ENCODE results near the gene LRRC8A. TPM values are rescaled to one million over a fixed set of nuclear protein-coding genes. Genes with fewer than 3 reads are reported as not detected.
A peak's percentile ranks its signal among the peaks of the same experiment; 100 is the strongest.

Gene LRRC8A
- total and polyA plus RNA-seq, 12 donors: 9.0 to 88.3 (median 34.5) TPM

GRCh38 chr9:128886211-128886891 lies 4.4 kb downstream of the LRRC8A start:
- 74 to 80% (median 76%) methylated on average over 13 of the region's 13 CpGs for WGBS, 4 donors
- TF ChIP-seq POLR2A (IDR thresholded peaks at IDR 0.05): no peak
- TF ChIP-seq CTCF (IDR thresholded peaks at IDR 0.05): no peak
- Histone ChIP-seq H3K4me1 (replicated peaks in 1 of 2) (peaks cover 9 to 23% of the 10 kb centered on the region in 2 donors), H3K36me3 (replicated peaks in 1 of 2) (peaks cover 0 to 19% of the 10 kb centered on the region in 2 donors), H3K9me3 (replicated peaks in 1 of 3) (no peaks in the 10 kb centered on the region), H3K27me3 (no peaks in the 10 kb centered on the region), H3K4me3 (no peak overlapping the region), H3K27ac (no peak overlapping the region)
- no peak for DNase-seq
- intact Hi-C loops (cut with DNase I): no loop called here

DNA sequence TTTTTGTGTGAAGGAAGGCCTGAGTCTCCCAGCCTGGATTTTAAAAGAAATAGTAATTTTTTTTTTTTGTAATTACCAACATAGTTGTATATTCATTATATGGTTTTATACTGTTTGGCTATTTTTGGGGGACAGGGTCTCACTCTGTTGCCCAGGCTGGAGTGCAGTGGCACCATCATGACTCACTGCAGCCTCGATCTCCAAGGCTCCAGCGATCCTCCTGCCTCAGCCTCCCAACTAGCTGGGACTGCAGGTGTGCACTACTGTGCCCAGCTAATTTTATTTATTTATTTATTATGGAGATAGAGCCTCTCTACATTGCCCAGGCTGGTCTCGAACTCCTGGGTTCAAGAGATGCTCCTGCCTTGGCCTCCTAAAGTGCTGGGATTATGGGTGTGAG lies 5.1 kb downstream of the LRRC8A start:
- Histone ChIP-seq H3K27me3 (no peaks in the 10 kb centered on the region), H3K27ac (no peak overlapping the region), H3K36me3 (replicated peaks in 1 of 2) (peaks cover 0 to 19% of the 10 kb centered on the region in 2 donors), H3K4me3 (no peak overlapping the region), H3K4me1 (replicated peaks in 1 of 2) (peaks cover 15 to 30% of the 10 kb centered on the region in 2 donors), H3K9me3 (replicated peaks in 1 of 3) (no peaks in the 10 kb centered on the region)
- TF ChIP-seq POLR2A (IDR thresholded peaks at IDR 0.05): no peak
- no peak for TF ChIP-seq CTCF (IDR thresholded peaks at IDR 0.05)
- WGBS, 4 donors: 94 to 96% (median 95%) methylated on average over 3 of the region's 3 CpGs
- intact Hi-C loops (cut with DNase I): no loop called here
- DNase-seq: no peak

DNA sequence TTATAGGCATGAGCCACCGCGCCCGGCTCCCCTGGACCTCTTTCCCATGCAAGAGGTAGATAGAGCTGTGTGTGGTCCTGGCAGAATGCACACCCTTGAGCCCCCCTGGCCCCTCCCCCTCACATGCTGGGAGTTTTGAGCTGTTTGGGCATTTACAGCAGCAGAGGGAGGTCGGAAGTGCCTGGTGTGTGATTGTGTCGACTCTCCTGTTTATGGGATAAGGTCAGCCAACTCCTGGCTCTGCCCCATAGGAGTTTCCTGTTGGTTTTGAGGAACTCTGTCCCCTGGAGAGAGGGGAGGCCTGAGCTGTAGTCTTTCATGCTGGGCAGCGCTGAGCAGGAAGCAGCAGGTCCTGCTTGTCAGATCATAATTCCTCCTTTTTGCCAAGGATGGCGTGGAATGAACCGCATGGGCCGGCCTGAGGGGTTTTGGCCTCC lies 6.0 kb downstream of the LRRC8A start:
- Histone ChIP-seq H3K4me3 (no peak overlapping the region), H3K36me3 (replicated peaks in 1 of 2) (peaks cover 0 to 19% of the 10 kb centered on the region in 2 donors), H3K27me3 (no peaks in the 10 kb centered on the region), H3K9me3 (replicated peaks in 1 of 3) (no peaks in the 10 kb centered on the region), H3K27ac (peak overlapping the region in 2 of 5 donors; percentile 18 to 46), H3K4me1 (replicated peaks in 1 of 2) (peaks cover 24 to 37% of the 10 kb centered on the region in 2 donors)
- intact Hi-C loops (cut with DNase I): no loop called here
- peak in 1 of 7 donors; percentile 16 for DNase-seq
- 39 to 65% (median 45%) methylated on average over 3 to 9 of the region's 9 CpGs for WGBS, 4 donors
- TF ChIP-seq CTCF (IDR thresholded peaks at IDR 0.05): no peak
- no peak for TF ChIP-seq POLR2A (IDR thresholded peaks at IDR 0.05)

DNA sequence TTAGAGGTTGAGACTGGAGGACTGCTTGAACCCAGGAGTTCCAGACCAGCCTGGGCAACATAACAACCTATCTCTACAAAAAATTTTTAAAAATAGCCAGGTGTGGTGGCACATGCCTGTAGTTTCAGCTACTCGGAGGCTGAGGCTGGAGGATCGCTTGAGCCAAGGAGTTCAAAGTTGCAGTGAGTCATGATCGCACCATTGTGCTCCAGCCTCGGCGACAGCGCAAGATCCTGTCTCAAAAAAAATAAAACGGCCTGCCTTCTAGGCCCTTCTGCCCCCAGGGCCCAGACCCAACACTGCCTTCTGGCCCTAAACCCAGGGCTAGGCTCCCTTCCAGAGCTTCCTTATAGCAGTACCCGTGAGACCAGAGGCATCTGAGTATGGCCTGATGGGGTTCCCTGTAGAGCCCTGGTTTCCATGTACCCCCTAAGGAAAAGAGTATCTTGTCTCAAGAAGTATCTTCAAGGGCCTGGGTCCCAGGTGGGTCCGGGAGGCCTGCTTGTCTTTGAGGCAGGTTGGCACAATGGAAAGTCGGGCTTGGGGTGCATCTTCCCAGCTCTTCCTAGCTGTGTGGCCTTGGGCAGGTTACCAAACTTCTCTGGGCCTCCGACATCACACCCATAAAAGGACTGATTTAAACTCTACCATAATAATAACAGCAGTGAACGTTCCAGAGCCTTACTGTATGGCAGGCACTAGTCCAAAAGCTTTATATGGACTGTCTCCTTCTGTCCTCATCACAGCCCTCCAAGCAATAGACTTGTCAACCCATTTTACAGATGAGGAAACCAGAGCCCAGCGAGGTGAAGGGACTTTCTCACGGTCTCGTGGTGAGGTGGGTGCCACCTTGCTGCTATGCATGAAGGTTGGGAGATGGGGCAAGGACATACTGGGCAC lies 9.6 kb downstream of the LRRC8A start:
- peak in 1 of 7 donors; percentile 41 for DNase-seq
- H3K27ac ChIP-seq: peak overlapping the region in 4 of 5 donors; percentile 24 to 79 (median 60)
- peaks cover 0 to 11% of the 10 kb centered on the region in 2 donors for H3K36me3 ChIP-seq (replicated peaks in 1 of 2)
- H3K4me3 ChIP-seq: no peak overlapping the region
- TF ChIP-seq POLR2A (IDR thresholded peaks at IDR 0.05): no peak
- H3K27me3 ChIP-seq: no peaks in the 10 kb centered on the region
- H3K9me3 ChIP-seq (replicated peaks in 1 of 3): no peaks in the 10 kb centered on the region
- intact Hi-C loops (cut with DNase I): no loop called here
- 71 to 76% (median 74%) methylated on average over 13 to 15 of the region's 15 CpGs for WGBS, 4 donors
- H3K4me1 ChIP-seq (replicated peaks in 1 of 2): peaks cover 19 to 22% of the 10 kb centered on the region in 2 donors
